NB4 (cell line): ENCODE measurements around the gene CDC42BPA.

Experiments
- CTCF ChIP-seq: IDR thresholded peaks from one replicate; pipeline ENCODE4 v1.5.1; 2012; ENCODE audit warnings: low read depth, low read length
- POLR2A ChIP-seq: IDR thresholded peaks from 2 replicates; pipeline ENCODE4 v1.6.1; 2011; ENCODE audit warnings: mild to moderate bottlenecking; ENCODE audit not compliant: insufficient read length; ENCODE audit errors: extremely low read depth

GRCh38 chr1:226964068-226964425 lies 354.2 kb downstream of the CDC42BPA start:
- TF ChIP-seq CTCF (no peak), POLR2A (no peak)
